Measurements from ENCODE around the gene NECAP2.
"Not testable (repeated sequence)": the region's sequence is repeated elsewhere in the genome, so short reads cannot be mapped to it uniquely, and the experiment has no call there.

GRCh38 chr1:16500975-16501374 is 60.5 kb downstream of the NECAP2 start:
- TF ChIP-seq, protein P1, sequence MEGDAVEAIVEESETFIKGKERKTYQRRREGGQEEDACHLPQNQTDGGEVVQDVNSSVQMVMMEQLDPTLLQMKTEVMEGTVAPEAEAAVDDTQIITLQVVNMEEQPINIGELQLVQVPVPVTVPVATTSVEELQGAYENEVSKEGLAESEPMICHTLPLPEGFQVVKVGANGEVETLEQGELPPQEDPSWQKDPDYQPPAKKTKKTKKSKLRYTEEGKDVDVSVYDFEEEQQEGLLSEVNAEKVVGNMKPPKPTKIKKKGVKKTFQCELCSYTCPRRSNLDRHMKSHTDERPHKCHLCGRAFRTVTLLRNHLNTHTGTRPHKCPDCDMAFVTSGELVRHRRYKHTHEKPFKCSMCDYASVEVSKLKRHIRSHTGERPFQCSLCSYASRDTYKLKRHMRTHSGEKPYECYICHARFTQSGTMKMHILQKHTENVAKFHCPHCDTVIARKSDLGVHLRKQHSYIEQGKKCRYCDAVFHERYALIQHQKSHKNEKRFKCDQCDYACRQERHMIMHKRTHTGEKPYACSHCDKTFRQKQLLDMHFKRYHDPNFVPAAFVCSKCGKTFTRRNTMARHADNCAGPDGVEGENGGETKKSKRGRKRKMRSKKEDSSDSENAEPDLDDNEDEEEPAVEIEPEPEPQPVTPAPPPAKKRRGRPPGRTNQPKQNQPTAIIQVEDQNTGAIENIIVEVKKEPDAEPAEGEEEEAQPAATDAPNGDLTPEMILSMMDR (IDR thresholded peaks at IDR 0.05; ENCODE audit: low read depth, low read length), result not testable (repeated sequence)
- TF ChIP-seq MYC (IDR thresholded peaks at IDR 0.05; ENCODE audit: low read depth, low read length); POLR2A (IDR thresholded peaks at IDR 0.05; ENCODE audit: extremely low read depth, insufficient read length): not testable (repeated sequence)
